ENCODE data around the gene RAB27B.

Gene RAB27B

GRCh38 chr18:54916507-54916906, 88.2 kb downstream of the RAB27B start:
- DNase-seq: no peak

- no peak for DNase-seq
These were observed 89.8 kb downstream of the RAB27B start for GRCh38 chr18:54918060-54918459.

- DNase-seq: no peak
These were observed 91.1 kb downstream of the RAB27B start for GRCh38 chr18:54919412-54919811.

GRCh38 chr18:54923339-54923956, 95.2 kb downstream of the RAB27B start:
- no peak for DNase-seq

- DNase-seq: no peak
These were observed 96.7 kb downstream of the RAB27B start for GRCh38 chr18:54924948-54925347.

GRCh38 chr18:54926593-54927325, 98.5 kb downstream of the RAB27B start:
- no peak for DNase-seq

GRCh38 chr18:54928236-54928635, 100.0 kb downstream of the RAB27B start:
- no peak for DNase-seq

GRCh38 chr18:54931152-54931551, 102.9 kb downstream of the RAB27B start:
- no peak for DNase-seq

- DNase-seq: no peak
These were observed 104.2 kb downstream of the RAB27B start for GRCh38 chr18:54932472-54932871.

- no peak for DNase-seq
These were observed 110.2 kb downstream of the RAB27B start for GRCh38 chr18:54938506-54938905.

GRCh38 chr18:54939361-54939917, 111.2 kb downstream of the RAB27B start:
- no peak for DNase-seq

GRCh38 chr18:54942144-54942543, 113.9 kb downstream of the RAB27B start:
- DNase-seq: no peak

GRCh38 chr18:54942569-54942968, 114.3 kb downstream of the RAB27B start:
- DNase-seq: no peak
